Daoy (cell line): ENCODE results near the gene RBM10. TPM values are rescaled to one million over a fixed set of nuclear protein-coding genes. Genes with fewer than 3 reads are reported as not detected.

ENCODE experiments used
- DNase-seq: peaks from one replicate; pipeline ENCODE4 v3.0.0-alpha.2; 2015; ENCODE audit warnings: low read depth
- total RNA-seq: library from RNA; depleted of rRNA; stranded (reverse); fragments of >200 nt; shearing (Covaris generic); gene quantifications from 2 replicates; pipeline ENCODE4 v1.2.3, GENCODE V29; 2014; rRNA removed

RBM10 gene
- total RNA-seq, 1 experiment from 2014 or later, result 60.9 TPM

DNA sequence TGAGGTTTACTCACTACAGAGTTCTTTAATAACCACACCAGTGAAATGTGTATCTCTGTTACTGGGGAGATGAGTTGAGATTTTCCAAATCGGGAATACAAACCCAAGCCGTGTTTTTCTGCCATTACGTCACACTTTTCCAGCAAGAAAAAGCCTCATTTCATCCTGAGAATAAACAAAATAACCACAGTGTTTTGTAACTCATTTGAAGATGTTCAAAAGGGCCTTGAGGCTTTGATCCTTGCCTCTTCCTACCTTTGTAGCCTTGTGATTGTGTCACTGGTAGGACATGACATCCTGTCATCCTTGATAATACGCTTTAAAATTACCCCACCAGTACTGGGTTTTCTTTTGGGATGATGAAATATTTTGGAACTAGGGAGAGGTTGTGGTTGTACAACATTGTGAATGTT lies 90.7 kb downstream of the RBM10 start:
- DNase-seq, result no peak

Other genes with a start within 250 kb of the RBM10 start
- 9.7 and 15.8 TPM in 2 replicates for gene JADE3, start 232.8 kb upstream of the RBM10 start, total RNA-seq
- gene RGN, start 66.8 kb upstream of the RBM10 start, total RNA-seq, result not detected in 2 replicates
- gene NDUFB11, start 519 bp upstream of the RBM10 start, total RNA-seq, result 91.7 and 137 TPM in 2 replicates
- 122 and 130 TPM in 2 replicates for gene UBA1, start 48.6 kb downstream of the RBM10 start, total RNA-seq
- 54.4 and 64.9 TPM in 2 replicates for gene CDK16, start 73.5 kb downstream of the RBM10 start, total RNA-seq
- gene USP11, start 87.8 kb downstream of the RBM10 start, total RNA-seq, result 41.3 and 49.2 TPM in 2 replicates
- 0.06 TPM in 1 of 2 replicates, not detected in the other for gene ZNF157, start 225.4 kb downstream of the RBM10 start, total RNA-seq